Measurements from ENCODE around the gene PJA2.
A peak's percentile ranks its signal among the peaks of the same experiment; 100 is the strongest.

The PJA2 gene

DNA sequence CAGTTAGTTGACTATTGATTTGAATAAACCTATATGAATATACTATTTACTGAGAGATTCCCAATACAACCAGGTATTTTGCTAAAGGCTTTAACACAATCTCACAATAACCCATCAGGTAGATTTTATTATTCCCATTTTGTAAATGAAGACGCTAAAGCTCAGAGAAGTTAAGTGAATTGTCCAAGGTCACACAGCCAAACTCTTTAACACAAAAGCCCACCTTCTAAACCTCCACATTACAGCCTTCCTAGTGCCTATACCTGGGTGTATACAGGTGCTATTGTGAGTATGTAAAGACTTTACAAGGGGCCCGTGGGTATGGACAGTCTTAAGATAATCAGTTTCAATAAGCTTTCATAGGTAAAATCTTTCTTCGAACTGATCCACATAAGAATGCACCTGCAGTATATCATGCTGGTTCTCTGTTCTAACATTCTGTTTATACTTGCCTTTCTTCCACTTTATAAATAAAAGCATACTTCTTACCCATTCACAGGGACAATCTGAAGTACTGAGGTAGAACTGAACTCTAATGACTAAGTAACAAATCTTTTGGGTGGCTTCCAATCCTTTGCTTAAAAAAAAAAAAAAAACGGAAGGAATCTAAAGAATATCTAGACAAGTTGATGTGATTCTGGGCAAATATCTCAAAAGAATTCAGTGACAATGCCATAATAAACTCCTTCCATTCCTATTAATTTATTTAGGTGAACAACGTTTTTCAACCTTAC is 59.1 kb downstream of the PJA2 start:
- no peak for DNase-seq
- peaks cover 55% of the 10 kb centered on the region for H3K36me3 Mint-ChIP-seq (ENCODE audit: low read depth)
- no peaks in the 10 kb centered on the region for H3K27me3 Mint-ChIP-seq
- H3K9me3 Mint-ChIP-seq: no peaks in the 10 kb centered on the region
- H3K4me1 Mint-ChIP-seq (ENCODE audit: low read depth): peaks cover 30% of the 10 kb centered on the region
- no peak overlapping the region for H3K27ac Mint-ChIP-seq
- no peak overlapping the region for H3K4me3 Mint-ChIP-seq

- H3K36me3 Mint-ChIP-seq (ENCODE audit: low read depth): peaks cover 55% of the 10 kb centered on the region
- H3K4me3 Mint-ChIP-seq: no peak overlapping the region
- peaks cover 27% of the 10 kb centered on the region for H3K4me1 Mint-ChIP-seq (ENCODE audit: low read depth)
- H3K27ac Mint-ChIP-seq: peak overlapping the region; percentile 34
- H3K27me3 Mint-ChIP-seq: no peaks in the 10 kb centered on the region
- H3K9me3 Mint-ChIP-seq: no peaks in the 10 kb centered on the region
- DNase-seq: no peak
Observed at GRCh38 chr5:109349388-109349787, 60.4 kb downstream of the PJA2 start.

DNA sequence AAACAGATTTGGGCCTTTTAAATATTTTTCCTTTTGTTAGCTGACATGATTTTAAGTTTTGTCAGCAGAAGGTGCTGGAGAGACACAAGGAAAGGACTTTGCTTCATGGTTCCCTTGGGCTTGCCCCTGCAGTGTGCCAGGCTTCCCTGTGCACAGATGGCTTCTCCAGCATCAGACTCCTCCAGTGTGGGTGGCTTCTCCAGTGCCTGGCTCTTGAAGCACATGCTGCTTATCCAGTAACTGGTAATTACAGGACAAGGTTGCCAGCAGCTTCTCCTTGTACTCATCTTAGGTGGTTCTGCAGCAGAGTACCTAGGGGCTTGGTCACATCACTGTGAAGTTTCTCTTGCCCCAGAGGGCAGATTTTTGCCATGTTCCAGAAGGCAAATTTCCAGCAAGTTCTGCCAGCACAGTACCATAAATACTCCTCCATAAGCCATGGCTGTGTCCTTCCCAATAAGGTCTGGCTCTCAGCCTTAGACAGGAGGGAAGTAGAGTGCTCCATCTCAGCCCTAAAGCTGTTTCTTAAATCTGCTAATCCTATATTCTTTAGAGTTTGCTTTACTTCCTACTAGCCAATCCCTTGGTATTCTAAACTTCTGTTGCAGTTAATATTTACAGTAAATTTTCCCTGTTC is 62.4 kb downstream of the PJA2 start:
- Mint-ChIP-seq H3K9me3 (no peaks in the 10 kb centered on the region), H3K36me3 (ENCODE audit: low read depth) (peaks cover 58% of the 10 kb centered on the region), H3K27me3 (no peaks in the 10 kb centered on the region), H3K4me3 (no peak overlapping the region), H3K27ac (peak overlapping the region; percentile 76), H3K4me1 (ENCODE audit: low read depth) (peaks cover 25% of the 10 kb centered on the region)
- DNase-seq: no peak

- Mint-ChIP-seq H3K9me3 (no peaks in the 10 kb centered on the region), H3K4me1 (ENCODE audit: low read depth) (peaks cover 22% of the 10 kb centered on the region), H3K4me3 (no peak overlapping the region), H3K27me3 (no peaks in the 10 kb centered on the region), H3K27ac (peak overlapping the region; percentile 23), H3K36me3 (ENCODE audit: low read depth) (peaks cover 48% of the 10 kb centered on the region)
- no peak for DNase-seq
Observed at GRCh38 chr5:109345699-109346098, 64.1 kb downstream of the PJA2 start.

DNA sequence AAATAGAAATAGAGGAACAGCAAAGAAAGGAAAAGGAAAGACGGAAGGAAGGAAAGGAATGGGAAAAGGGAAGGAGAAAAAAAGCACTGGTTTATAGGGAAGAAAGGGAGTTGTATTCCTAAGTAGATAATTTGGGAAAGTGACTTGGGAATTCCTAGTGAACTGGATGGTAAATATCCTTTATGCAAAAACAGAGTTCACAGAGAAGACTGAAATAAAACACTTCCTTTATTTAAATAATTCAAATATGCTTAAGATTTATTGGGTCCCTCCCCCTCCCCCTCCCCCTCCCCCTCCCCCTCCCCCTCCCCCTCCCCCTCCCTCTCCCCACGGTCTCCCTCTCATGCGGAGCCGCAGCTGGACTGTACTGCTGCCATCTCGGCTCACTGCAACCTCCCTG is 69.4 kb downstream of the PJA2 start:
- no peaks in the 10 kb centered on the region for H3K4me1 Mint-ChIP-seq (ENCODE audit: low read depth)
- H3K36me3 Mint-ChIP-seq (ENCODE audit: low read depth): peaks cover 50% of the 10 kb centered on the region
- DNase-seq: no peak
- H3K27ac Mint-ChIP-seq: no peak overlapping the region
- H3K4me3 Mint-ChIP-seq: no peak overlapping the region
- no peaks in the 10 kb centered on the region for H3K27me3 Mint-ChIP-seq
- no peaks in the 10 kb centered on the region for H3K9me3 Mint-ChIP-seq

GRCh38 chr5:109335114-109335513 is 74.7 kb downstream of the PJA2 start:
- Mint-ChIP-seq H3K4me3 (no peak overlapping the region), H3K27me3 (no peaks in the 10 kb centered on the region), H3K36me3 (ENCODE audit: low read depth) (peaks cover 60% of the 10 kb centered on the region), H3K4me1 (ENCODE audit: low read depth) (no peaks in the 10 kb centered on the region), H3K27ac (no peak overlapping the region), H3K9me3 (no peaks in the 10 kb centered on the region)
- no peak for DNase-seq

- Mint-ChIP-seq H3K4me3 (no peak overlapping the region), H3K27me3 (no peaks in the 10 kb centered on the region), H3K36me3 (ENCODE audit: low read depth) (peaks cover 58% of the 10 kb centered on the region), H3K27ac (no peak overlapping the region), H3K4me1 (ENCODE audit: low read depth) (no peaks in the 10 kb centered on the region), H3K9me3 (no peaks in the 10 kb centered on the region)
- DNase-seq: no peak
Observed at GRCh38 chr5:109334056-109334455, 75.7 kb downstream of the PJA2 start.

GRCh38 chr5:109329333-109330237 is 80.2 kb downstream of the PJA2 start:
- no peak overlapping the region for H3K27ac Mint-ChIP-seq
- no peak for DNase-seq
- H3K9me3 Mint-ChIP-seq: no peaks in the 10 kb centered on the region
- no peaks in the 10 kb centered on the region for H3K27me3 Mint-ChIP-seq
- H3K4me1 Mint-ChIP-seq (ENCODE audit: low read depth): no peaks in the 10 kb centered on the region
- H3K36me3 Mint-ChIP-seq (ENCODE audit: low read depth): peaks cover 24% of the 10 kb centered on the region
- H3K4me3 Mint-ChIP-seq: no peak overlapping the region

GRCh38 chr5:109328626-109329025 is 81.1 kb downstream of the PJA2 start:
- Mint-ChIP-seq H3K27ac (no peak overlapping the region), H3K9me3 (no peaks in the 10 kb centered on the region), H3K4me3 (no peak overlapping the region), H3K4me1 (ENCODE audit: low read depth) (no peaks in the 10 kb centered on the region), H3K36me3 (ENCODE audit: low read depth) (peaks cover 15% of the 10 kb centered on the region), H3K27me3 (no peaks in the 10 kb centered on the region)
- no peak for DNase-seq

- Mint-ChIP-seq H3K27me3 (no peaks in the 10 kb centered on the region), H3K4me3 (no peak overlapping the region), H3K27ac (no peak overlapping the region), H3K4me1 (ENCODE audit: low read depth) (no peaks in the 10 kb centered on the region), H3K9me3 (no peaks in the 10 kb centered on the region), H3K36me3 (ENCODE audit: low read depth) (peaks cover 13% of the 10 kb centered on the region)
- DNase-seq: no peak
Observed at GRCh38 chr5:109327570-109327969, 82.2 kb downstream of the PJA2 start.

DNA sequence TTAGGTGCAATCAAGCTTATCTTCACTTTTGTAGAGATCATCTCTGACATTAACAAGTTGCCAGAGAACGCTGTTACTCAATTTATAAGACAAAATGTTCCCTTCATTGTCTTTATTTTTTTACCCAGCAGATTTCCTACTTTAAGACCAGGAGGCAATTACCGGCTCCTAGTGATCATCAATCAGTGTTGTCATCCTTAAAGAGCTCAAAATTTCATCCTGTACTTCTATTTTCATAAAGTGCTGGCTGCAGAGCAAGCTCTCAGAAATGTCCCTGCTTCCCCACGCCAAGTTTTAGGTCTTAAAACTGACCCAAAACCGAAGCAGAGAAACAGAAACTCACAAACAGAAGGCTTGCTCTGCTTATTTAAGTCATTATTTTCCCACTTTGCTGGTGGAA is 82.9 kb downstream of the PJA2 start:
- Mint-ChIP-seq H3K4me1 (ENCODE audit: low read depth) (no peaks in the 10 kb centered on the region), H3K27ac (no peak overlapping the region), H3K9me3 (no peaks in the 10 kb centered on the region), H3K36me3 (ENCODE audit: low read depth) (peaks cover 12% of the 10 kb centered on the region), H3K4me3 (no peak overlapping the region), H3K27me3 (no peaks in the 10 kb centered on the region)
- no peak for DNase-seq

DNA sequence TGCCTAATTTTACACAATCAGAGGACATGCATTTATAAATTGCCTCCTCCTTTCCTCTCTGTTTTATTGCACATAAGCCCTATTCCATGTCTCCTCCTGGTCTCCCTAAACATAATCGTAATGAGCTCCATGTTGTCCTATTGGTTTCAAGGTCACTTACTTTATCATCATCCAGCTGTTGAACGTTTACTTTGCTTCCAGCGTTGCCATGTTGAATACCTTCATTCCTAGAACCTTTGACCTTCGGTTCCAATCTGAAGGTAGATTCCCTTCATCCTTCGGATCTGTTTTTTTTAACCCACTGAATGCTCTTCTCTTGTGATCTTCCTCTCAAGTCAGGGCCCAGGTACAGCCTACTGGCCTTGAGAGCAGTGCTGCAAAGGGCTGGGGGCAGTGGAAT is 84.3 kb downstream of the PJA2 start:
- Mint-ChIP-seq H3K4me1 (ENCODE audit: low read depth) (no peaks in the 10 kb centered on the region), H3K4me3 (no peak overlapping the region), H3K9me3 (no peaks in the 10 kb centered on the region), H3K27ac (no peak overlapping the region), H3K27me3 (no peaks in the 10 kb centered on the region), H3K36me3 (ENCODE audit: low read depth) (peaks cover 6% of the 10 kb centered on the region)
- no peak for DNase-seq

DNA sequence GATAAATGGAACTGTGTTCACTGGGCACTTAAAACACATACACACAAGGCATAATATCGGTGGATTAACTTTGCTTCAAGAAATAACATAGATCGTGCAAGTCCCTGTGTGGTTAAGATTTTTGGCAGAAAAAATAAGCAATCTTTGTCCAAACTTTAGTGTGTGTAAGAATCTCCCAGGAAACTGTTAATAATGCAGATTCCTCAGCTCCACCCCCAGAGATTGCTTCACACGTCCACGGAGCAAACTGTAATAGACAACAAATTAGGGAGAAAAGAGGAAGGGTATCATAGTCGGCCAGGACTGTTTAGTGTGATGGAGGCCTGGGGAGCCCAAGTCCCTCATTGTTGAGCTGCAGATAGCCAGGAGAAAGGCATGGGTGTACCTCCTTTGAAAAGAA is 84.8 kb downstream of the PJA2 start:
- no peaks in the 10 kb centered on the region for H3K27me3 Mint-ChIP-seq
- no peaks in the 10 kb centered on the region for H3K4me1 Mint-ChIP-seq (ENCODE audit: low read depth)
- H3K36me3 Mint-ChIP-seq (ENCODE audit: low read depth): peaks cover 2% of the 10 kb centered on the region
- no peak overlapping the region for H3K4me3 Mint-ChIP-seq
- no peak overlapping the region for H3K27ac Mint-ChIP-seq
- no peak for DNase-seq
- H3K9me3 Mint-ChIP-seq: no peaks in the 10 kb centered on the region

- no peaks in the 10 kb centered on the region for H3K4me1 Mint-ChIP-seq (ENCODE audit: low read depth)
- no peak overlapping the region for H3K27ac Mint-ChIP-seq
- DNase-seq: no peak
- no peaks in the 10 kb centered on the region for H3K9me3 Mint-ChIP-seq
- H3K4me3 Mint-ChIP-seq: no peak overlapping the region
- no peaks in the 10 kb centered on the region for H3K27me3 Mint-ChIP-seq
- peaks cover 2% of the 10 kb centered on the region for H3K36me3 Mint-ChIP-seq (ENCODE audit: low read depth)
Observed at GRCh38 chr5:109324351-109324750, 85.4 kb downstream of the PJA2 start.

- DNase-seq: no peak
- Mint-ChIP-seq H3K9me3 (no peaks in the 10 kb centered on the region), H3K4me1 (ENCODE audit: low read depth) (no peaks in the 10 kb centered on the region), H3K36me3 (ENCODE audit: low read depth) (peaks cover 2% of the 10 kb centered on the region), H3K27ac (no peak overlapping the region), H3K27me3 (no peaks in the 10 kb centered on the region), H3K4me3 (no peak overlapping the region)
Observed at GRCh38 chr5:109322694-109323093, 87.1 kb downstream of the PJA2 start.
